Keratinocyte (primary cell): Measurements from ENCODE around the gene UPK3A.

Source experiments
- EZH2 ChIP-seq: IDR thresholded peaks from one replicate; pipeline ENCODE4 v1.6.1; 2012; ENCODE audit warnings: inconsistent platforms, mild to moderate bottlenecking, low read length, moderate library complexity
- TF ChIP-seq, protein P1 (sequence below), 3 experiments: IDR thresholded peaks in 1 of 3; conservative IDR thresholded peaks in 1 of 3; optimal IDR thresholded peaks in 1 of 3; 2 replicates in 2 of 3; 3 replicates in 1 of 3; pipeline versions ENCODE3 to v1.5.1; 2011; ENCODE audit warnings: low read length in 3 of 3, mild to moderate bottlenecking in 3 of 3, moderate library complexity in 2 of 3, control low read depth in 1 of 3, inconsistent platforms in 1 of 3; ENCODE audit not compliant: insufficient read depth in 2 of 3; ENCODE audit errors: extremely low read depth in 1 of 3

DNA sequence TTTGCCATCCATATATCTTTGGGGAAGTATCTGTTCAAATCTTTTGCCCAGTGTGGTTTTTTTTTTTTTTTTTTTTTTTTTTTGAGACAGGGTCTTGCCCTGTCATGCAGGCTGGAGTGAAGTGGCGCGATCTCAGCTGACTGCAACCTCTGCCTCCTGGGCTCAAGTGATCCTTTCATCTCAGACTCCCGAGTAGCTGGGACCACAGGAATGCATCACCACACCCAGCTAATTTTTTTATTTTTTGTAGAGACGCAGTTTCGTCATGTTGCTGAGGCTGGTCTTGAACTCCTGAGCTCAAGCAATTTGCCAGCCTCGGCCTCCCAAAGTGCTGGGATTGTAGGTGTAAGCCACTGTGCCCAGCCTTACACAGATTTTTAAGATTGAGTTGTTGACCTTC is 20.2 kb downstream of the UPK3A start:
- TF ChIP-seq, protein P1, sequence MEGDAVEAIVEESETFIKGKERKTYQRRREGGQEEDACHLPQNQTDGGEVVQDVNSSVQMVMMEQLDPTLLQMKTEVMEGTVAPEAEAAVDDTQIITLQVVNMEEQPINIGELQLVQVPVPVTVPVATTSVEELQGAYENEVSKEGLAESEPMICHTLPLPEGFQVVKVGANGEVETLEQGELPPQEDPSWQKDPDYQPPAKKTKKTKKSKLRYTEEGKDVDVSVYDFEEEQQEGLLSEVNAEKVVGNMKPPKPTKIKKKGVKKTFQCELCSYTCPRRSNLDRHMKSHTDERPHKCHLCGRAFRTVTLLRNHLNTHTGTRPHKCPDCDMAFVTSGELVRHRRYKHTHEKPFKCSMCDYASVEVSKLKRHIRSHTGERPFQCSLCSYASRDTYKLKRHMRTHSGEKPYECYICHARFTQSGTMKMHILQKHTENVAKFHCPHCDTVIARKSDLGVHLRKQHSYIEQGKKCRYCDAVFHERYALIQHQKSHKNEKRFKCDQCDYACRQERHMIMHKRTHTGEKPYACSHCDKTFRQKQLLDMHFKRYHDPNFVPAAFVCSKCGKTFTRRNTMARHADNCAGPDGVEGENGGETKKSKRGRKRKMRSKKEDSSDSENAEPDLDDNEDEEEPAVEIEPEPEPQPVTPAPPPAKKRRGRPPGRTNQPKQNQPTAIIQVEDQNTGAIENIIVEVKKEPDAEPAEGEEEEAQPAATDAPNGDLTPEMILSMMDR (optimal IDR thresholded peaks at IDR 0.05 in 1 of 3, IDR thresholded peaks at IDR 0.05 in 1 of 3, conservative IDR thresholded peaks at IDR 0.05 in 1 of 3; ENCODE audit: extremely low read depth in 1 of 3, insufficient read depth in 2 of 3, low read length in 3 of 3): no peak
- no peak for TF ChIP-seq EZH2
